ENCODE data around the gene ARMH2.

ARMH2 gene

GRCh38 chr6:24788031-24788665 is 10.6 kb downstream of the ARMH2 start:
- Histone ChIP-seq H3K36me3 (ENCODE audit: control insufficient read depth, insufficient read depth, low read length) (no peaks in the 10 kb centered on the region), H3K4me1 (ENCODE audit: control insufficient read depth, insufficient read depth, low read length, poor library complexity, severe bottlenecking) (no peaks in the 10 kb centered on the region), H3K27me3 (replicated peaks; ENCODE audit: control insufficient read depth, insufficient read depth, low read length, poor library complexity, severe bottlenecking) (no peaks in the 10 kb centered on the region), H3K9me3 (ENCODE audit: control insufficient read depth, low read length) (no peaks in the 10 kb centered on the region), H3K4me3 (ENCODE audit: insufficient read depth, low read depth, low read length, poor library complexity, severe bottlenecking) (no peak overlapping the region), H3K27ac (ENCODE audit: insufficient read depth, low read length, poor library complexity, severe bottlenecking) (no peak overlapping the region)
- DNase-seq = no peak

GRCh38 chr6:24780206-24780605 is 18.5 kb downstream of the ARMH2 start:
- H3K9me3 ChIP-seq (ENCODE audit: control insufficient read depth, low read length) = no peaks in the 10 kb centered on the region
- no peak overlapping the region for H3K27ac ChIP-seq (ENCODE audit: insufficient read depth, low read length, poor library complexity, severe bottlenecking)
- no peaks in the 10 kb centered on the region for H3K27me3 ChIP-seq (replicated peaks; ENCODE audit: control insufficient read depth, insufficient read depth, low read length, poor library complexity, severe bottlenecking)
- no peak overlapping the region for H3K4me3 ChIP-seq (ENCODE audit: insufficient read depth, low read depth, low read length, poor library complexity, severe bottlenecking)
- H3K36me3 ChIP-seq (ENCODE audit: control insufficient read depth, insufficient read depth, low read length) = no peaks in the 10 kb centered on the region
- H3K4me1 ChIP-seq (ENCODE audit: control insufficient read depth, insufficient read depth, low read length, poor library complexity, severe bottlenecking) = peaks cover 7% of the 10 kb centered on the region
- no peak for DNase-seq

GRCh38 chr6:24779416-24780016 is 19.2 kb downstream of the ARMH2 start:
- Histone ChIP-seq H3K4me3 (ENCODE audit: insufficient read depth, low read depth, low read length, poor library complexity, severe bottlenecking) (no peak overlapping the region), H3K9me3 (ENCODE audit: control insufficient read depth, low read length) (no peaks in the 10 kb centered on the region), H3K36me3 (ENCODE audit: control insufficient read depth, insufficient read depth, low read length) (no peaks in the 10 kb centered on the region), H3K4me1 (ENCODE audit: control insufficient read depth, insufficient read depth, low read length, poor library complexity, severe bottlenecking) (peaks cover 7% of the 10 kb centered on the region), H3K27me3 (replicated peaks; ENCODE audit: control insufficient read depth, insufficient read depth, low read length, poor library complexity, severe bottlenecking) (no peaks in the 10 kb centered on the region), H3K27ac (ENCODE audit: insufficient read depth, low read length, poor library complexity, severe bottlenecking) (no peak overlapping the region)
- no peak for DNase-seq

- Histone ChIP-seq H3K27me3 (replicated peaks; ENCODE audit: control insufficient read depth, insufficient read depth, low read length, poor library complexity, severe bottlenecking) (no peaks in the 10 kb centered on the region), H3K4me3 (ENCODE audit: insufficient read depth, low read depth, low read length, poor library complexity, severe bottlenecking) (no peak overlapping the region), H3K36me3 (ENCODE audit: control insufficient read depth, insufficient read depth, low read length) (no peaks in the 10 kb centered on the region), H3K9me3 (ENCODE audit: control insufficient read depth, low read length) (no peaks in the 10 kb centered on the region), H3K4me1 (ENCODE audit: control insufficient read depth, insufficient read depth, low read length, poor library complexity, severe bottlenecking) (peaks cover 7% of the 10 kb centered on the region), H3K27ac (ENCODE audit: insufficient read depth, low read length, poor library complexity, severe bottlenecking) (no peak overlapping the region)
- DNase-seq = no peak
Measured at GRCh38 chr6:24778878-24779277, 19.8 kb downstream of the ARMH2 start.

GRCh38 chr6:24778121-24778520 is 20.6 kb downstream of the ARMH2 start:
- DNase-seq = no peak
- Histone ChIP-seq H3K27me3 (replicated peaks; ENCODE audit: control insufficient read depth, insufficient read depth, low read length, poor library complexity, severe bottlenecking) (no peaks in the 10 kb centered on the region), H3K4me1 (ENCODE audit: control insufficient read depth, insufficient read depth, low read length, poor library complexity, severe bottlenecking) (peaks cover 7% of the 10 kb centered on the region), H3K27ac (ENCODE audit: insufficient read depth, low read length, poor library complexity, severe bottlenecking) (no peak overlapping the region), H3K4me3 (ENCODE audit: insufficient read depth, low read depth, low read length, poor library complexity, severe bottlenecking) (no peak overlapping the region), H3K9me3 (ENCODE audit: control insufficient read depth, low read length) (no peaks in the 10 kb centered on the region), H3K36me3 (ENCODE audit: control insufficient read depth, insufficient read depth, low read length) (no peaks in the 10 kb centered on the region)

GRCh38 chr6:24777227-24777626 is 21.5 kb downstream of the ARMH2 start:
- no peak overlapping the region for H3K27ac ChIP-seq (ENCODE audit: insufficient read depth, low read length, poor library complexity, severe bottlenecking)
- H3K27me3 ChIP-seq (replicated peaks; ENCODE audit: control insufficient read depth, insufficient read depth, low read length, poor library complexity, severe bottlenecking) = no peaks in the 10 kb centered on the region
- H3K36me3 ChIP-seq (ENCODE audit: control insufficient read depth, insufficient read depth, low read length) = no peaks in the 10 kb centered on the region
- no peak overlapping the region for H3K4me3 ChIP-seq (ENCODE audit: insufficient read depth, low read depth, low read length, poor library complexity, severe bottlenecking)
- peaks cover 7% of the 10 kb centered on the region for H3K4me1 ChIP-seq (ENCODE audit: control insufficient read depth, insufficient read depth, low read length, poor library complexity, severe bottlenecking)
- H3K9me3 ChIP-seq (ENCODE audit: control insufficient read depth, low read length) = no peaks in the 10 kb centered on the region
- DNase-seq = no peak

- Histone ChIP-seq H3K36me3 (ENCODE audit: control insufficient read depth, insufficient read depth, low read length) (no peaks in the 10 kb centered on the region), H3K4me3 (ENCODE audit: insufficient read depth, low read depth, low read length, poor library complexity, severe bottlenecking) (peak overlapping the region; percentile 96), H3K9me3 (ENCODE audit: control insufficient read depth, low read length) (no peaks in the 10 kb centered on the region), H3K27ac (ENCODE audit: insufficient read depth, low read length, poor library complexity, severe bottlenecking) (peak overlapping the region; percentile 85), H3K27me3 (replicated peaks; ENCODE audit: control insufficient read depth, insufficient read depth, low read length, poor library complexity, severe bottlenecking) (no peaks in the 10 kb centered on the region), H3K4me1 (ENCODE audit: control insufficient read depth, insufficient read depth, low read length, poor library complexity, severe bottlenecking) (peaks cover 7% of the 10 kb centered on the region)
- DNase-seq = peak in 2 of 3 donors; percentile 14 to 17
Measured at GRCh38 chr6:24775520-24776058, 23.1 kb downstream of the ARMH2 start.

GRCh38 chr6:24774696-24775519 is 23.8 kb downstream of the ARMH2 start, which contains the start of gene GMNN:
Gene GMNN (plus strand): TSS chr6:24774937. CDS start chr6:24777247, 2,310 bp downstream.
- Histone ChIP-seq H3K4me1 (ENCODE audit: control insufficient read depth, insufficient read depth, low read length, poor library complexity, severe bottlenecking) (peaks cover 7% of the 10 kb centered on the region), H3K4me3 (ENCODE audit: insufficient read depth, low read depth, low read length, poor library complexity, severe bottlenecking) (peak within 1 kb of the TSS; percentile 96), H3K27me3 (replicated peaks; ENCODE audit: control insufficient read depth, insufficient read depth, low read length, poor library complexity, severe bottlenecking) (no peaks in the 10 kb centered on the region), H3K36me3 (ENCODE audit: control insufficient read depth, insufficient read depth, low read length) (no peaks in the 10 kb centered on the region), H3K9me3 (ENCODE audit: control insufficient read depth, low read length) (no peaks in the 10 kb centered on the region), H3K27ac (ENCODE audit: insufficient read depth, low read length, poor library complexity, severe bottlenecking) (peak within 1 kb of the TSS; percentile 85)
- DNase-seq = peak; percentile 94 to 98 (median 94)

- Histone ChIP-seq H3K36me3 (ENCODE audit: control insufficient read depth, insufficient read depth, low read length) (no peaks in the 10 kb centered on the region), H3K27me3 (replicated peaks; ENCODE audit: control insufficient read depth, insufficient read depth, low read length, poor library complexity, severe bottlenecking) (no peaks in the 10 kb centered on the region), H3K9me3 (ENCODE audit: control insufficient read depth, low read length) (no peaks in the 10 kb centered on the region), H3K4me3 (ENCODE audit: insufficient read depth, low read depth, low read length, poor library complexity, severe bottlenecking) (no peak overlapping the region), H3K27ac (ENCODE audit: insufficient read depth, low read length, poor library complexity, severe bottlenecking) (no peak overlapping the region), H3K4me1 (ENCODE audit: control insufficient read depth, insufficient read depth, low read length, poor library complexity, severe bottlenecking) (no peaks in the 10 kb centered on the region)
- no peak for DNase-seq
Measured at GRCh38 chr6:24768361-24768760, 30.4 kb downstream of the ARMH2 start.

All from effector memory CD4-positive, alpha-beta T cell (primary cell).